Esophagus (tissue), 2 donors: Measurements from ENCODE around the gene TMEM144. TPM values are rescaled to one million over a fixed set of nuclear protein-coding genes. Genes with fewer than 3 reads are reported as not detected.

ENCODE experiments used
- H3K27ac ChIP-seq, 2 donors: one replicate each; pipeline ENCODE4 v1.5.1; 2013; ENCODE audit warnings: low read depth in 2 of 2, mild to moderate bottlenecking in 2 of 2, inconsistent platforms in 1 of 2, low read length in 1 of 2, moderate library complexity in 1 of 2
- H3K27me3 ChIP-seq, 2 donors: one replicate each; pipeline ENCODE4 v1.6.1; 2013; ENCODE audit warnings: low read length in 2 of 2, control low read depth in 1 of 2, mild to moderate bottlenecking in 1 of 2; ENCODE audit not compliant: insufficient read depth in 2 of 2, control insufficient read depth in 1 of 2
- H3K36me3 ChIP-seq, 2 donors: one replicate each; pipeline ENCODE4 v1.6.1; 2013; ENCODE audit warnings: low read length in 1 of 2; ENCODE audit not compliant: control insufficient read depth in 2 of 2, insufficient read depth in 2 of 2
- H3K4me1 ChIP-seq, 2 donors: one replicate each; pipeline ENCODE4 v1.6.1; 2013; ENCODE audit warnings: low read length in 1 of 2; ENCODE audit not compliant: control insufficient read depth in 2 of 2, insufficient read depth in 2 of 2
- H3K4me3 ChIP-seq, 2 donors: one replicate each; pipeline ENCODE4 v1.5.1; 2013; ENCODE audit warnings: low read length in 2 of 2, mild to moderate bottlenecking in 2 of 2, low read depth in 1 of 2, moderate library complexity in 1 of 2
- H3K9me3 ChIP-seq, 2 donors: one replicate each; pipeline ENCODE4 v1.6.1; 2013; ENCODE audit warnings: mild to moderate bottlenecking in 2 of 2, low read depth in 1 of 2, low read length in 1 of 2, moderate library complexity in 1 of 2; ENCODE audit not compliant: control insufficient read depth in 2 of 2, insufficient read depth in 1 of 2
- WGBS, 2 donors: extraction: QIAGEN DNeasy Blood & Tissue Kit; methylation state at CpG; one replicate each; pipeline ENCODE4 v1.1.7; 2013; 5-methylcytosine and 5-hydroxymethylcytosine counted together
- polyA plus RNA-seq, 2 donors: library from polyadenylated mRNA; stranded (reverse); fragments of 200-250 nt; gene quantifications; one replicate each; pipeline ENCODE4 v1.2.3, GENCODE V29; 2013
- donor health status: healthy with polysubstance abuse.
- donor health status: Bipolar disorder and iron deficiency.

The TMEM144 gene
- polyA plus RNA-seq, 2 donors: 2.7 to 2.9 TPM

DNA sequence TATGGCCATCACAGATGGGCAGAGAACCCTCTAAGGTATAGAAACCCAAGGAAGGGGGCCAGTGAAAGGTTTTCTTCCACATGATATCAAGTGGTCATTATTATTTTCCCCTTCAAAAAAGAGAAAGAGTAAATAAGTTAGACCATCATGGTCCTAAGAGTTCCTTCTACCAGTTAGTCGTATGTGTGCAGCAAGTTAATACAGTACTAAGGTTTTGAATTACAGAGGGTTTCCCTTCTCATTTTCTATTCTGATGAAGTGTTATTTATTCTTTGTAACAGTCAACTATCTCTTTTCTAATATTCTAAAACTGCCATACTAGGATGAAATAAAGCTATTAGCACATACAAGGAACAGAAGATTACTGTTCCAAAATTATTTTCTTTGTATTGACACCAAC, 94.4 kb downstream of the TMEM144 start:
- Histone ChIP-seq H3K4me3 (no peak overlapping the region), H3K27me3 (no peaks in the 10 kb centered on the region), H3K9me3 (no peaks in the 10 kb centered on the region), H3K4me1 (no peaks in the 10 kb centered on the region), H3K27ac (no peak overlapping the region), H3K36me3 (no peaks in the 10 kb centered on the region)
- 61 to 67% methylated on average over 1 of the region's 1 CpG for WGBS, 2 donors

Other genes with a start within 250 kb of the TMEM144 start
- 1 to 10 TPM; 1.0 to 1.6 TPM for gene GASK1B, start 37.5 kb upstream of the TMEM144 start, polyA plus RNA-seq